Esophagus (tissue), 2 donors: ENCODE data around the gene NBL1. TPM values are rescaled to one million over a fixed set of nuclear protein-coding genes. Genes with fewer than 3 reads are reported as not detected.
A peak's percentile ranks its signal among the peaks of the same experiment; 100 is the strongest.

Experiments
- H3K27ac ChIP-seq, 2 donors: one replicate each; pipeline ENCODE4 v1.5.1; 2013; ENCODE audit warnings: low read depth in 2 of 2, mild to moderate bottlenecking in 2 of 2, inconsistent platforms in 1 of 2, low read length in 1 of 2, moderate library complexity in 1 of 2
- H3K27me3 ChIP-seq, 2 donors: one replicate each; pipeline ENCODE4 v1.6.1; 2013; ENCODE audit warnings: low read length in 2 of 2, control low read depth in 1 of 2, mild to moderate bottlenecking in 1 of 2; ENCODE audit not compliant: insufficient read depth in 2 of 2, control insufficient read depth in 1 of 2
- H3K36me3 ChIP-seq, 2 donors: one replicate each; pipeline ENCODE4 v1.6.1; 2013; ENCODE audit warnings: low read length in 1 of 2; ENCODE audit not compliant: control insufficient read depth in 2 of 2, insufficient read depth in 2 of 2
- H3K4me1 ChIP-seq, 2 donors: one replicate each; pipeline ENCODE4 v1.6.1; 2013; ENCODE audit warnings: low read length in 1 of 2; ENCODE audit not compliant: control insufficient read depth in 2 of 2, insufficient read depth in 2 of 2
- H3K4me3 ChIP-seq, 2 donors: one replicate each; pipeline ENCODE4 v1.5.1; 2013; ENCODE audit warnings: low read length in 2 of 2, mild to moderate bottlenecking in 2 of 2, low read depth in 1 of 2, moderate library complexity in 1 of 2
- H3K9me3 ChIP-seq, 2 donors: one replicate each; pipeline ENCODE4 v1.6.1; 2013; ENCODE audit warnings: mild to moderate bottlenecking in 2 of 2, low read depth in 1 of 2, low read length in 1 of 2, moderate library complexity in 1 of 2; ENCODE audit not compliant: control insufficient read depth in 2 of 2, insufficient read depth in 1 of 2
- WGBS, 2 donors: extraction: QIAGEN DNeasy Blood & Tissue Kit; methylation state at CpG; one replicate each; pipeline ENCODE4 v1.1.7; 2013; 5-methylcytosine and 5-hydroxymethylcytosine counted together
- polyA plus RNA-seq, 2 donors: library from polyadenylated mRNA; stranded (reverse); fragments of 200-250 nt; gene quantifications; one replicate each; pipeline ENCODE4 v1.2.3, GENCODE V29; 2013
- donor health status: healthy with polysubstance abuse.
- donor health status: Bipolar disorder and iron deficiency.

NBL1 gene
- 100 to 1,000 TPM in 1 of 2 donors, 10 to 100 TPM in 1; 91.7 to 111 TPM for polyA plus RNA-seq

GRCh38 chr1:19643602-19644394 is at the start of gene NBL1:
TSS of gene NBL1 (plus strand) at chr1:19644311. CDS start at chr1:19655031, 10,720 bp downstream.
- H3K4me3 ChIP-seq: peak within 1 kb of the TSS; percentile 68 to 91
- H3K27me3 ChIP-seq: no peaks in the 10 kb centered on the region
- H3K36me3 ChIP-seq: no peaks in the 10 kb centered on the region
- H3K27ac ChIP-seq: peak within 1 kb of the TSS; percentile 94 to 98
- H3K4me1 ChIP-seq: peaks cover 8 to 21% of the 10 kb centered on the region in 2 donors
- WGBS, 2 donors: 1 to 2% methylated on average over 32 to 90 of the region's 90 CpGs
- no peaks in the 10 kb centered on the region for H3K9me3 ChIP-seq

GRCh38 chr1:19596065-19596713 is 47.9 kb upstream of the NBL1 start:
- Histone ChIP-seq H3K4me3 (peak overlapping the region; percentile 94 to 95), H3K27me3 (no peaks in the 10 kb centered on the region), H3K4me1 (peaks cover 0 to 6% of the 10 kb centered on the region in 2 donors), H3K27ac (peak overlapping the region; percentile 92 to 97), H3K36me3 (peaks cover 0 to 3% of the 10 kb centered on the region in 2 donors), H3K9me3 (no peaks in the 10 kb centered on the region)
- 5% methylated on average over 11 of the region's 11 CpGs for WGBS, 2 donors

- peak overlapping the region; percentile 92 to 97 for H3K27ac ChIP-seq
- WGBS, 2 donors: 0 to 1% methylated on average over 60 to 65 of the region's 65 CpGs
- H3K9me3 ChIP-seq: no peaks in the 10 kb centered on the region
- H3K4me3 ChIP-seq: peak overlapping the region; percentile 94 to 95
- H3K27me3 ChIP-seq: no peaks in the 10 kb centered on the region
- H3K4me1 ChIP-seq: peaks cover 0 to 6% of the 10 kb centered on the region in 2 donors
- peaks cover 0 to 3% of the 10 kb centered on the region in 2 donors for H3K36me3 ChIP-seq
Measured at GRCh38 chr1:19596714-19597495, 47.2 kb upstream of the NBL1 start.

- Histone ChIP-seq H3K4me3 (peak overlapping the region; percentile 94 to 95), H3K27ac (peak overlapping the region; percentile 92 to 97), H3K9me3 (no peaks in the 10 kb centered on the region), H3K36me3 (peaks cover 0 to 3% of the 10 kb centered on the region in 2 donors), H3K4me1 (peaks cover 0 to 6% of the 10 kb centered on the region in 2 donors), H3K27me3 (no peaks in the 10 kb centered on the region)
- 12% methylated on average over 18 of the region's 18 CpGs for WGBS, 2 donors
Measured at GRCh38 chr1:19597496-19598309, 46.4 kb upstream of the NBL1 start.

GRCh38 chr1:19599810-19600209 is 44.3 kb upstream of the NBL1 start:
- no peaks in the 10 kb centered on the region for H3K9me3 ChIP-seq
- H3K4me1 ChIP-seq: peaks cover 0 to 6% of the 10 kb centered on the region in 2 donors
- 87 to 89% methylated on average over 3 of the region's 3 CpGs for WGBS, 2 donors
- no peak overlapping the region for H3K27ac ChIP-seq
- no peaks in the 10 kb centered on the region for H3K27me3 ChIP-seq
- no peak overlapping the region for H3K4me3 ChIP-seq
- H3K36me3 ChIP-seq: peaks cover 3% of the 10 kb centered on the region in 2 donors

GRCh38 chr1:19602486-19602885 is 41.6 kb upstream of the NBL1 start:
- H3K27ac ChIP-seq: peak overlapping the region in 1 of 2 donors; percentile 47
- WGBS, 2 donors: 66 to 69% methylated on average over 4 of the region's 4 CpGs

GRCh38 chr1:19605967-19606366 is 38.1 kb upstream of the NBL1 start:
- Histone ChIP-seq H3K36me3 (peaks cover 0 to 3% of the 10 kb centered on the region in 2 donors), H3K27me3 (no peaks in the 10 kb centered on the region), H3K9me3 (no peaks in the 10 kb centered on the region), H3K4me3 (no peak overlapping the region), H3K27ac (no peak overlapping the region), H3K4me1 (no peaks in the 10 kb centered on the region)
- WGBS, 2 donors: 58 to 61% methylated on average over 1 of the region's 1 CpG

More at GRCh38 chr1:19602486-19602885, 41.6 kb upstream of the NBL1 start:
- H3K36me3 ChIP-seq: peaks cover 3% of the 10 kb centered on the region in 2 donors
- H3K9me3 ChIP-seq: no peaks in the 10 kb centered on the region
- no peak overlapping the region for H3K4me3 ChIP-seq
- peaks cover 0 to 6% of the 10 kb centered on the region in 2 donors for H3K4me1 ChIP-seq
- H3K27me3 ChIP-seq: no peaks in the 10 kb centered on the region

GRCh38 chr1:19606817-19607642 is 37.1 kb upstream of the NBL1 start:
- Histone ChIP-seq H3K27ac (no peak overlapping the region), H3K4me3 (no peak overlapping the region), H3K4me1 (no peaks in the 10 kb centered on the region), H3K36me3 (peaks cover 0 to 3% of the 10 kb centered on the region in 2 donors), H3K27me3 (no peaks in the 10 kb centered on the region), H3K9me3 (no peaks in the 10 kb centered on the region)
- 46% methylated on average over 4 of the region's 4 CpGs for WGBS, 2 donors
